Stromal cell of bone marrow (primary cell): ENCODE results near the gene STN1.

Source experiments
- DNase-seq: peaks from one replicate; pipeline ENCODE4 v3.0.0-alpha.2; 2012; ENCODE audit warnings: low read depth

The STN1 gene

GRCh38 chr10:103894441-103894864 lies 23.5 kb downstream of the STN1 start:
- peak; percentile 48 for DNase-seq

- DNase-seq: no peak
Measured at GRCh38 chr10:103893817-103894216, 24.2 kb downstream of the STN1 start.

- no peak for DNase-seq
Measured at GRCh38 chr10:103892181-103892580, 25.8 kb downstream of the STN1 start.

- DNase-seq: no peak
Measured at GRCh38 chr10:103890688-103891087, 27.3 kb downstream of the STN1 start.

GRCh38 chr10:103890194-103890658 lies 27.8 kb downstream of the STN1 start:
- no peak for DNase-seq

DNA sequence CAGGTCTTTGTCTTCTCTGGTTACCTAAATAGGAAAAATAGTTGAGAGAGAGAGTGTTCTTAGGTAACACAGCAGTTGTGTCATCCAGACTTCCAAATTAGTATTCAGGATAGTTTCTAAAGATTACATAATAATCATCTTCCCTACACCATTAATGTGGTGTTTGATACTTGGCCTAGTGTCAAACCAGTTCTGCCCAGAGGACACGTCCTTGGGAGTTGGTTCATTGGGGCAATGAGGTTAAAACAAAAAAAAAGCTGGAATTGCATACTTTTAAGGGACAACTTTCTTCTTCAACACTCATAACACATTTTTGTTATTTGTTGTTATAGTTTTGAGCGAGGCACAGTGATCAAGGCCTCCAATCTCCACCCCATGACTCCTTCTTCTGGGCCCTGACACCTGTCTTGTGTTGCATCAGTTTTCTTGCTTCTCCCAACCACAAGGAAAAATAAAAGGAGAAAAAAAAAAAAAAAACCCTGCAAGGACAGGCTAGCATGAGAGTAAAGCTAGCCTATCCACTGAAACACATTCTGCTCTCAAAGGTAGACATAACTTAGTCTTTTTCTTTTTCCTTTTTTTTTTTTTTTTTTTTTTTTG lies 28.8 kb downstream of the STN1 start:
- no peak for DNase-seq

- peak; percentile 81 for DNase-seq
Measured at GRCh38 chr10:103888113-103888841, 29.7 kb downstream of the STN1 start.

DNA sequence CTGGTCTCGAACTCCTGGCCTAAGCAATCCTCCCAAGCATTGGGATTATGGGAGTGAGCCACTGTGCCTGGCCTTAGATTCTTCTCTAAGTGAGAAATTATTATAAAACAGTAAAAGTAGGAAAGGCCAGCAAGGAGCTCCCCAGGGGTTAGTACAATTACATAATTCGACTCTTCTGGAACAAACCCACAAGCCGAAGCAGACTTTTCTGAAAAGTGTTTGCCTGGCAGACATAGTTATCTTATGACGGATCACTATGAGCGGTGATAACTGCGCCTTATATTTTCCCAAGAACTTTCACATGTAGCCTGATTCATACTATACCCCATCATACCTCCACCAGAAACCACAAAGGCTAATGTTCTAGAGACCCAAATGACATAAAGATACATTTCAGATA lies 32.4 kb downstream of the STN1 start:
- DNase-seq: peak; percentile 74

DNA sequence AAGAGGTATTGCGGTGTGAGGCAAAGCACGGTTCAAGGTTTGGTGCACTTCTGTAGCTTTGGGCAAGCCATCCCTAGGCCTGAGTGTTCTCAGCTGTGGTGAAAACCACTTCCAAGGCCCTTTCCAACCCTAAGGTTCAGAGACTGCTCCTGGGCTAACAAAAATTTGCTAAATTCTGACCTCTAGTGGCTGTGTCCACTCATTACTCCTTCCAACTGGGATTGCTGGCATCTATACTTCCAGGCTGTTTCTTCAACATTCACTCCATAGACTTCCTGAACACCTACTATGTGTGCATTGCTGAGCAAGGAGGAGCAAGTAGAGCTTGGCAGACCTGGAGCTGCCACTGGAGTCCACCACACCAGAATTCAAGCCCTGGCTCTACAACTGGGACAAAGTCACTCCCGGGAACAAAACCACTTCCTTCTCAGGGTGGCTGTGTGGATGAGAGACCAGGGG lies 33.3 kb downstream of the STN1 start:
- no peak for DNase-seq

- DNase-seq: no peak
Measured at GRCh38 chr10:103882285-103883007, 35.5 kb downstream of the STN1 start.

DNA sequence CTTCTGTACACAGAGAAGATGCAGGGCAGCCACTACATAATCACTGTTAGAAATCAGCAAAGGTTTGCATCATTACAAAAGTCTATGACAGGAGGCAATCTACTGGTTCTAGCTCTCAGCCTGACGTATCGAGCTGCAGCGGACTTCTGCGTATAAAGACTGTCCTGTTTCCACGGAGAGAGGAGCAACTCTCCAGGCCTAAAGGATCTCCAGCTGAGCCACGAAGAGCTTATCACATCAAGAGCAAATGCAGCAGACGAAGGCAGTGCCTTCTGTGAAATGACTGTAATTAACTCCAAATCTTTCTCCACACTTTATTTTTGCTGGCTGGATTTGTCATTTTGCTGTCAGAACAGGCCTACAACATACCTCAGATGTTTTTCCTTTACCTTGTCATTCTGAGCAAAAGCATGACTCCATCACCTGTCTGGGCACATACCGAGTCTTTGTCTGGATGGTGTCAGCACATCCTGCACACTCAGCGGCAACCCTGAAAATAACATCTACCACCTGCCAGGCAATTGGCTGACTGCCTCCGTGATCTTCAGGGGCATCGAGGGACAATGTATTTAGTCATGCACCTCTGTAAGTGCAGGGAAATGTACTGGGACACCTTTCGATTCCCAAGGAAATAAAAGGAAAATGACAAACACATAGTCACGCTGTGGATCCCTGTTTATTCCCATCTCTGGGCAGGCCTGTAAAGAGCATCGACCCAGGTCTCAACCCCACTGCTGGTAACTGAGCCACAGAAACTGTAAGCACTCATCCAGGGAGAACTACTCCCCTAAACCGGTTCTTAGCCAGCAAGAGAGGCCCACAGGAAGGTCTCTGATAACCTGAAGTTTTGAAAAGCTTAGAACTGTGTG lies 36.3 kb downstream of the STN1 start:
- DNase-seq: no peak

GRCh38 chr10:103879831-103880230 lies 38.2 kb downstream of the STN1 start:
- no peak for DNase-seq

- DNase-seq: no peak
Measured at GRCh38 chr10:103879409-103879808, 38.6 kb downstream of the STN1 start.

- no peak for DNase-seq
Measured at GRCh38 chr10:103877861-103878260, 40.1 kb downstream of the STN1 start.

GRCh38 chr10:103876155-103876554 lies 41.8 kb downstream of the STN1 start:
- no peak for DNase-seq

DNA sequence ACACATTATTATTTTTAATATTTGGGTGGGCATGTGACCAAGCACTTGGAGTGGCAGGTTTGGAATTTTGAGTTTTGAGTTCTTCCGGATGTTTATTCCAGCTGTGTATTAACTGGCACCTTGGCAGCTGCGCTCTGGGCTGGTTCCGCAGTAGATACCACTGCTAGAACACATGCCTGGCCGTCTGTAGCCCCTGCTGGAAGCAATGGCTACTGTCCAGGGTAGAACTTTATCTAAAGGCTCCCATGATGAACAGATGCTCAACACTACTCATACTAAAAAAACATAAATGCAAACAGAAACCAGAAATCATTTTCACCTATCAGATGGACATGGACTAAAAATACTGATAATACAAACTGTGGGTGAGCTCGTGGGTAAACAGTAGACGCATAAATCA lies 43.3 kb downstream of the STN1 start:
- DNase-seq: no peak

GRCh38 chr10:103872137-103872931 lies 45.6 kb downstream of the STN1 start:
- no peak for DNase-seq

DNA sequence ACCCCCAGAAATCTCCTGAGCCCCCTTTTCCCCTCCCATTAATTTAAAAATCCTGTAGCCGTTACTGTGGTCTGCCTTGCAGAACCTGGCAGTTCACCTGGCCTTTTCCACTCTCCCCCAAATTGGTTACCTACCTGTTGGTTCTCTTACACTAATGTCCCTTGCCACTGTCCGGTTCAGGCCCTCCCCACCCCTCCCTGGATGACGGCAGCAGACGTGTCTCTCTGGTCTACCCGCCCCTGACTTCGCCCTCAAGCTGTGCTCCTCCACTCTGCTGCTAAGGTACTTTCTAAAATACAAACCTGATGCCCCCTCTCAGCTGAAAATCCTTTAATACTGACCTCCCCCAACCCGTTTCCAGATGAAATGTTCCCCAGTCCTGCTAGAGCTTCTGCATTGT lies 47.0 kb downstream of the STN1 start:
- DNase-seq: no peak

DNA sequence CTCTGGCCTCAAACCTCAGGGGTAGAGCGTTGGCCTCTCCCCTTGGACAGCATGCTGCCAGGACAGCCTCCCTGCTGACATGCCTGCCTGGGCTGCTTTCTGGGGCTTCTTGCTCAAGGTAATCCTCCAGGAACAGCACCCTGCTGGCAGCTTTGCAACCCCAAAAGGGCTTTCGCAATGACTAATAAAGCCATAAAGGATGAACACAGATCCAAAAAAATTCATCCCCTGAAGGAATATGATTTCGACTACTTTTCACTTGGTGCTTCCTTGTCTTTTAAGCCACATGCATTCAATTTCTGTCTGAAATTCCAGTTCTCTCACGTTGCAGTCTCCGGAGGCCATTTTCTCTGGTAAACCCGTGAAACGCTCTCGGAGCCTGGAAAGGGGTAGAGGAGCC lies 47.5 kb downstream of the STN1 start:
- no peak for DNase-seq

DNA sequence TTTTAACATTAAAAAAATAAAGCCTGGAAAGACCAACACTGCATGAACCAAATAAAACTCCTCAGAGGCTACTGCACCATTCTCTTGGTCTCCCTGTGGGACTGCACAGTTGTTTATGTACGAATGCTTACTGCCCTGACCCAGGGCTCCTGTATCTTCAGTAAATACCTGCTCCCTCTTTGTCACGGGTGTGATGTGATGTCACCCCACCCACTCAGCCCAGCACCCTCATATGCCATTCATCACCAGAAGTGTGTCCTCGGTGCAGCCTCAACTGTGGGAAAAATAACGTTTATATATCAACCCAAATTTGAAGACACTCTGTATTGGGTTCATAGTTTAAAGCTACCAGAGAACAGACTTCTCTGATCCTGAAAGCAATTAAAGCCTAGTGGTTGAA lies 48.6 kb downstream of the STN1 start:
- DNase-seq: no peak

GRCh38 chr10:103868200-103868599 lies 49.8 kb downstream of the STN1 start:
- no peak for DNase-seq
